Mucosa of rectum (tissue), 2 donors: ENCODE data around the gene TSPAN14.

Experiments used
- H3K27ac ChIP-seq, 2 donors: one replicate each; pipeline ENCODE4 v1.7.0; 2013; ENCODE audit warnings: inconsistent platforms in 2 of 2, low read depth in 2 of 2, low read length in 2 of 2
- H3K27me3 ChIP-seq, 2 donors: one replicate each; pipeline ENCODE4 v1.7.0; 2013; ENCODE audit warnings: low read length in 2 of 2; ENCODE audit not compliant: control insufficient read depth in 2 of 2, insufficient read depth in 2 of 2
- H3K36me3 ChIP-seq, 2 donors: one replicate each; pipeline ENCODE4 v1.7.0; 2013; ENCODE audit warnings: low read length in 2 of 2; ENCODE audit not compliant: control insufficient read depth in 2 of 2, insufficient read depth in 2 of 2
- H3K4me1 ChIP-seq, 2 donors: one replicate each; pipeline ENCODE4 v1.7.0; 2013; ENCODE audit warnings: low read length in 2 of 2, mild to moderate bottlenecking in 1 of 2; ENCODE audit not compliant: control insufficient read depth in 2 of 2, insufficient read depth in 2 of 2
- H3K4me3 ChIP-seq, 2 donors: one replicate each; pipeline ENCODE4 v1.7.0; 2013; ENCODE audit warnings: low read length in 2 of 2
- H3K9ac ChIP-seq, 2 donors: one replicate each; pipeline ENCODE4 v1.7.0; 2013; ENCODE audit warnings: low read length in 2 of 2, low read depth in 1 of 2, mild to moderate bottlenecking in 1 of 2
- H3K9me3 ChIP-seq, 2 donors: one replicate each; pipeline ENCODE4 v1.7.0; 2013; ENCODE audit warnings: low read length in 2 of 2; ENCODE audit not compliant: control insufficient read depth in 2 of 2
- donor health status: healthy.
- donor health status: Normal muscosa, but diverticular disease.

The TSPAN14 gene

DNA sequence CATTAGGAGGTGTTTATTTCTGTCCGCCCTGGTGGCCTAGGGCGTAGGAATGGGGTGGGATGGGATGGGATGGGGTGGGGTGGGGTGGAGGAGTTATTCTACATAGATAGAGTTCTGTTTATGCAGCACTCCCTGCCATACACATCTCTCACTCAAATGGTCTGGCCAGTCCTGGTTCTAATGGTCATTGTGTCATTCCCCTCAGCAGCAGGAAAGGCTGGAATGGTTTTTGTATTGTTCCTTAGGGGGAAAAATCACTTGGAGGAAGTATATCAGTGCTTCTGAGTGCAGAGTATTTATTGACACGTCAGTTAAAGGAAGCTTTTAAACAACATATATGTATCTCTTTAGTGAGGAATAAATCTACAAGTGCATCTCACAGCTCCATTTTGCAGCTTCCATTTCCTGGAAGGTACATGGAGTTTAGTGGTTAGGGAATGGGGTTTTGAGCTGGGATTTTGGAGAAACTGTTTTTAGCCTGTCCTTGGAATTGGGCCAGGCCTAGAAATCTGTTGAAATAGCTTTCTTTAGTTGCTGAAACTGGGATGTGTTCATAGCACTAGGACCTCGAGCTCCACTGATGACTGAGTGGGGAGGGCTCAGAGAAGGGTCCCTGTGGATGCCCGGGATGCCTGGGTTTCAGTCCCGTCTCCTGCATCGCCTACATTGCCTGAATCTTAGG, 8.3 kb downstream of the TSPAN14 start:
- Histone ChIP-seq H3K9me3 (no peaks in the 10 kb centered on the region), H3K4me1 (peaks cover 80 to 94% of the 10 kb centered on the region in 2 donors), H3K9ac (peak overlapping the region in 1 of 2 donors; percentile 29), H3K27me3 (no peaks in the 10 kb centered on the region), H3K4me3 (no peak overlapping the region), H3K36me3 (no peaks in the 10 kb centered on the region), H3K27ac (peak overlapping the region; percentile 73 to 89)

DNA sequence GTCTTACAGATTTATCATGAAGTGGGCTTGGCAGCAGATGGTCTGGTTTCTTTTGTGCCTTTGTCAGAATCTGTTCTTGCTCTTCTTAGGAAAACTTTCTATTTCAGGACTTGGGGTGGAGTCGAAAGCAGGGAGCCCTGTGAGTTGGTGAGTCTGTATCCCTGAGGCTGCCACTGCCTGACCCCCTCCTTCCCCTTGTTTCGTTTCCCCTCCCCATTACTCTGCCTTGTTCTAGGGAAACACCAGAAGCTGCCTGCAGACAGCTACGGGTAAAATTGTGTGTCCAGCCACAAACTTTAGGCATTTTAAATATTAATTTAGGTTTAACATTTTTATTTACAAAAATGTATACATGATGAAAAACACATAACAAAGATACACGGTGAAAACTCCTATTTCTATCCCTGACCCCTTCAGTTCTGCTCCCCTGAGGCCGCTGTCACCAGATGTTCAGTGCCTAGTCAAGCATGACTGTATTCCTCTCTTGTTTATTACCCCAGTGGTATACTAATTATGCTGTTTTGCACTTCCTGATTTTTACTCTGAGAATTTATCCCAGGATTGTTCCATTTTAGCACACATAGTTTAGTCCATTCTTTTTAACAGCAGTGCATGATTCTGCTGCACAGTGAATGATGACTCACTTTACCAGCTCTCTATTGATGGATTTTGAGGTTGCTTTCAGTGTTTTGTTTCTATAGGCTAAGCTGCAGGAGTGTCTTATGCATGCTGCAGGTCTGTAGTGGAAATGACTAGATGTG, 9.1 kb downstream of the TSPAN14 start:
- Histone ChIP-seq H3K27ac (peak overlapping the region; percentile 73 to 89), H3K36me3 (no peaks in the 10 kb centered on the region), H3K4me1 (peaks cover 77 to 92% of the 10 kb centered on the region in 2 donors), H3K27me3 (no peaks in the 10 kb centered on the region), H3K4me3 (no peak overlapping the region), H3K9ac (peak overlapping the region; percentile 29 to 42), H3K9me3 (no peaks in the 10 kb centered on the region)

DNA sequence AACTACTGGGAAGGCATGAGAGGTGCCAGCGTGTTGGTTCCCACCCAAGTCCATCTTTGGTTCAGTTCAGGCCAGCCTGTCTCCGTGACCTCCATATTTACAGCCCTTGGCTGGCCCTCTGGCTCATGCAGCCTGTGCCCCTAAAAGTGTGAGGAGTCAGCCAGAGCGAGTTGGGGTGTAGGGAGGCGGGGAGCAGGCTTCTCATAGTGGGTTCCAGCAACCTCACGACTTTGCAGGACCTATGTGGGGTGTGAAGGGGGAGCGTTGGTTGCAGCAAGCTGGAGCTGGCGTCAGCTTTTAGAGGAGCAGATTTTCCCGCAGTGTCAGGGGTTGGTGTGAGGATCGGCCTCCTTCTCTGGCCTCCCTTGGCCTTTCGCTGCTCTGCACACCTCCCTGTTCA, 9.8 kb downstream of the TSPAN14 start:
- no peak overlapping the region for H3K4me3 ChIP-seq
- H3K9ac ChIP-seq: no peak overlapping the region

DNA sequence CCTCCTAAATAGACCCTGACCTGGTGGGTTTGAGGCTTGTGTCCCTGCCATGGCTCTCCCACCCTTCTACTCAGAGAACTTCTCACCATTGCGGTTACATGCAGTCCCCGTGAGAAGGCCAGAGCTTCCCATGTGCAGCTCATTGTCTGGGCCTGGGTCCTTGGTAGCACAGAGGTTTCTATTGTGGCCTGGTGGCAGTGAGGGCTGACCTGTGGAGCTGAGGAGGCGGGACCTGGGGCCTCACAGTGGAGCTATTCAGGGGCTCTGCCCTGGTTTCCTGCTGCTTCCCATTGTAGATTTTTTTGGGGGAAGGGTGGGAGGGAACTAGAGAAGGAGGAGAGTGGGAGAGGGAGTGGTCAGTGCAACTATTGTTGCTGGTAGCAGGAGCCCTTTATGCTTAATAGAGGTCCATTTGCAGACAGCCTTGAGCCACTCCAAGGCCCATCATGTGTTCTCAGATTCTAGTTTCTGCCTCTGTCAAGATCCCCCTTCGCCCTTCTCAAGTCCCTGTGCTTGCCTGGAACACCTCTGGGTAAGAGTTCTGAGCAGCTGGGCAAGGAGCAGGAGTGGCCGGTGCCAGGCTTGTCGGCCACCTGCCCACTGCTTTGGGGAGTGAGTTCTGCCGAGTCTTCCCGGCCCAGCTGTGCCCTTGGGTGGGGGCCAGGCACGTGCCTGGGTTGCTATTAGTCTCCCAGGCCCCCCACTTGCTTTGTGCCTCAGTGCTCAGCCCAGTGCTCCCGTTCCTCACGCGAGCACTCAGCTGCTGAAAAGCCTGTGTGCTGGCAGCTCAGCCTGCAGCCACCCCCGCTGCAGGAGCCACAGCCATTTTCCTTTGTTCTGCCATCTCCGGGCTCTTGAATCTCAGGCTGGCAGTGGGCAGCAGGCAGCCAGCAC, 10.7 kb downstream of the TSPAN14 start:
- Histone ChIP-seq H3K27me3 (no peaks in the 10 kb centered on the region), H3K4me1 (peaks cover 72 to 89% of the 10 kb centered on the region in 2 donors), H3K9me3 (no peaks in the 10 kb centered on the region), H3K36me3 (no peaks in the 10 kb centered on the region), H3K27ac (peak overlapping the region; percentile 44 to 61), H3K9ac (peak overlapping the region in 1 of 2 donors; percentile 59), H3K4me3 (peak overlapping the region in 1 of 2 donors; percentile 15)

More for the DNA sequence above, 9.8 kb downstream of the TSPAN14 start:
- Histone ChIP-seq H3K27ac (peak overlapping the region in 1 of 2 donors; percentile 61), H3K27me3 (no peaks in the 10 kb centered on the region), H3K9me3 (no peaks in the 10 kb centered on the region), H3K4me1 (peaks cover 79 to 92% of the 10 kb centered on the region in 2 donors), H3K36me3 (no peaks in the 10 kb centered on the region)

DNA sequence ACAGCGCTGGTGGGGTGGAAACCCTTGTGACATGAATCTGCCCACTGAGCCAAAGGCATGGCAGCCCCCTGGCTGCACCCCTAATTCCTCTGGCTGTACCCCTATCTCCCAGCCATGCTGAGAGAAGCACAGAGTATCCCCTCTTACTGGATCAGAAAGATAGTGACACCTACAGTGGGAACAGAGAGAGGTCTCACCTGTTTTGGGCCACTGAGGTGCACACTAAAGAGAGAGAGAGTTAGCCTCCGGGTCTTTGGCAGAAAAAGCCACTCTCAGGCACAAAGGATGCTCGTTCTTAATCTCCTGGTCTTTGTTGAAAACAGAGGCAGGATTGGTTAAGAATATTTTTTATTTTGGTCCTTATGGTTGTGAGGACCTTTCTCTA, 11.3 kb downstream of the TSPAN14 start:
- peak overlapping the region in 1 of 2 donors; percentile 59 for H3K9ac ChIP-seq

DNA sequence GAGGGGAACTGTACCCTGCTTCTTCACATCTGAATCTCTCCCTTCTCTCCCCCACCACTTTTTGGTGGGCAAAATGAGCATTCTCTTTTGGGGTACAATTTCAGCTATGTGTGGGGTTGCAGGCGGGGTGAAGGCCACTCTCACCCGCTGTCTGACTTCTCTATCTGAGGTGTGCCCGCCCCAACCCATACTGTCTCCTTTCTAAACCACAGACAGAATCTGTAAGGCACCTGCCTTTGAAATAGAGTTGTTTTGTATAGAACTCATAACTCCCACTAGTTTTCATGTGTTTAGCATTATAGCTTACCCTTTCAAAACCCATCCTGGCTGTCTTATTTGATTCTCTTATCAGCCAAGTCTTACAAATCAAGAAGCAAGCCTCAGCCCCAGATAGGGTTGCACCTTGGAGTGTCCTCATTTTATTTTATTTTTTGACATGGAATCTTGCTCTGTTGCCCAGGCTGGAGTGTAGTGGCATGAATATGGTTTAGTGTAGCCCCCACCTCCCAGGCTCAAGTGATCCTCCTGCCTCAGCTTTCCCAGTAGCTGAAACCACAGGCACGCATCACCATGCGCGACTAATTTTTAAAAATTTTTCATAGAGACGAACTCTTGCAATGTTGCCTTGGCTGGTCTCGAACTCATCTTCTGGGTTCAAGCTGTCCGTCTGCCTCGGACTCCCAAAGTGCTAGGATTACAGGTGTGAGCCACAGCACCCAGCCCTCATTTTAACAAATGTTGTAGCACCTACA, 11.9 kb downstream of the TSPAN14 start:
- Histone ChIP-seq H3K4me1 (peaks cover 59 to 77% of the 10 kb centered on the region in 2 donors), H3K27ac (peak overlapping the region; percentile 56 to 61), H3K36me3 (peaks cover 0 to 6% of the 10 kb centered on the region in 2 donors), H3K9me3 (no peaks in the 10 kb centered on the region), H3K27me3 (no peaks in the 10 kb centered on the region), H3K9ac (no peak overlapping the region), H3K4me3 (no peak overlapping the region)

More for the DNA sequence above, 11.3 kb downstream of the TSPAN14 start:
- Histone ChIP-seq H3K9me3 (no peaks in the 10 kb centered on the region), H3K4me1 (peaks cover 65 to 83% of the 10 kb centered on the region in 2 donors), H3K4me3 (peak overlapping the region in 1 of 2 donors; percentile 15), H3K27me3 (no peaks in the 10 kb centered on the region), H3K36me3 (peaks cover 0 to under 1% of the 10 kb centered on the region in 2 donors), H3K27ac (peak overlapping the region; percentile 44 to 61)

DNA sequence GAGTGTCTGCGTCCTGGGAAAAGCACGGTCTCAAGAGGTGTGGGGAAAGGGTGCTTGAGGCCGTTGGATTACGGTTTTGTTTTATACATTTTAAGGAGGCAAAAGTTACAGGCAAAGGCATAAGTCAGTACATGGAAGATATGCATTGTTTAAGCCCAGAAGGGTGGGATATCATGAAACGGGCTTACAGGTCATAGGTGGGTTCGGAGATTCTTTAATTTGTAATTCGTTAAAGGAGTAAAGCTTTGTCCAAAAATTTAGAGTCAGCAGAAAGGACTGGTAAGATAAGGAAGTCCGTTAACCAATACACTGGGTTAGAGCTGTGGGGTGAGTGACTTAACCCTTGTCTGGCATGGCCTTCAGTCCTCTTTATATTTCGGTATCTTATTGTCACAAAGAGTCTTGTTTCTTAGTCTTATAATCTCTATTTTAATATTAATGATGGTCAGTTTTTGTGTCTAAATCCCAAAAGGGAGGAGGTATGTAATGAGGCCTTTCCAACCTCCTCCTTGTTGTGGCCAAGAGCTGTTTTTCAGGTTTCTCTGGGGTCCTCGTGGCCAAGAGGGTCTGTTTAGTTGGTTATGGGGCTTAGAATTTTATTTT, 12.7 kb downstream of the TSPAN14 start:
- H3K4me1 ChIP-seq: peaks cover 51 to 69% of the 10 kb centered on the region in 2 donors
- peak overlapping the region; percentile 56 to 78 for H3K27ac ChIP-seq
- no peaks in the 10 kb centered on the region for H3K27me3 ChIP-seq
- H3K36me3 ChIP-seq: peaks cover 0 to 10% of the 10 kb centered on the region in 2 donors
- no peaks in the 10 kb centered on the region for H3K9me3 ChIP-seq
- no peak overlapping the region for H3K9ac ChIP-seq
- H3K4me3 ChIP-seq: no peak overlapping the region

DNA sequence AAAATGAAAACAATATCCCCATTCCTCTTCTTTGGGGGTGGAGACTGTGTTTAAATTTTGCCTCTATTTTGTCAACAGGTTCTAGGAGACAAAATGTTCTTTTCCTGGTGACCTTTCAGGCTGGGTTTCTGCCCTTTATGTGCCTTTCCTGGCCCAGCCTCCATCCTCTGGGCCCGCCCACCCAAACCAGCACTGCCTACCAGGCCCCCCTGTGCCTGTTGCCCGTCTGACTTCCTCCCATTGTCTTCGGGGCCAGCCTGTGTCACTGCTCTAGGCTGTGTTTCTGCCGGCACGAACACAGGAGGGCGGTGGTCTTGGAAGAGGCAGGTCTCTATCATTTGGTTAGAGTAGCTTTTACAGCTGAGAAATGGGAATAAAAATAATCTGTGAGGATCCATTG, 13.9 kb downstream of the TSPAN14 start:
- peak overlapping the region in 1 of 2 donors; percentile 30 for H3K9ac ChIP-seq
- H3K36me3 ChIP-seq: peaks cover 6 to 15% of the 10 kb centered on the region in 2 donors
- H3K4me1 ChIP-seq: peaks cover 43 to 60% of the 10 kb centered on the region in 2 donors
- peak overlapping the region in 1 of 2 donors; percentile 14 for H3K4me3 ChIP-seq
- H3K9me3 ChIP-seq: no peaks in the 10 kb centered on the region
- no peaks in the 10 kb centered on the region for H3K27me3 ChIP-seq
- peak overlapping the region; percentile 65 to 78 for H3K27ac ChIP-seq
